CD4-positive, alpha-beta T cell treated with Interleukin-15 for 1 hour (primary cell): ENCODE results near the gene CAMK1D.
"Not testable (repeated sequence)": the region's sequence is repeated elsewhere in the genome, so short reads cannot be mapped to it uniquely, and the experiment has no call there.

Experiments used
- DNase-seq: peaks from one replicate; pipeline ENCODE4 v3.0.0-alpha.2; 2020

Gene CAMK1D

GRCh38 chr10:12807096-12807755, 457.9 kb downstream of the CAMK1D start:
- DNase-seq = no peak

- DNase-seq = no peak
Observed at GRCh38 chr10:12808014-12808613, 458.8 kb downstream of the CAMK1D start.

GRCh38 chr10:12810046-12810445, 460.7 kb downstream of the CAMK1D start:
- not testable (repeated sequence) for DNase-seq

GRCh38 chr10:12811826-12812225, 462.5 kb downstream of the CAMK1D start:
- DNase-seq = no peak

DNA sequence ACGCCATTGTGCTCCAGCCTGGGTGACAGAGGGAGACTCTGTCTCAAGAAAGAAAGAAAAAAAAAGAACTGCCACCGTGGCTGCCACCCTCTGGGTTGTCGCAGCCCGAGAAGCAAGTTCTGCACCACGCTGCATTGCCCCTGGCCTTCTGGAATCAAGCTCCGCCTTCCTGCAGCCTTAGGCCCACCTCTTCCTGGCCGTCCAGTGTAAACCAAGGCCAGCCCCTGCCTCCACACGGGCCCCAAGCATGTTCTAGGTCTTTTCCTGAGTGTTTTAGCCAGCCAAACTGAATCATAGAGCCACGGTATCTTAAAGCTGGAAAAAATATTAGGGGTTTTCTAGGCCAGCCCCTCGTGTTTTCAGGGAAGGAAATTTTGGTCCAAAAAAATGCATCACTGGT, 463.2 kb downstream of the CAMK1D start:
- DNase-seq = no peak

DNA sequence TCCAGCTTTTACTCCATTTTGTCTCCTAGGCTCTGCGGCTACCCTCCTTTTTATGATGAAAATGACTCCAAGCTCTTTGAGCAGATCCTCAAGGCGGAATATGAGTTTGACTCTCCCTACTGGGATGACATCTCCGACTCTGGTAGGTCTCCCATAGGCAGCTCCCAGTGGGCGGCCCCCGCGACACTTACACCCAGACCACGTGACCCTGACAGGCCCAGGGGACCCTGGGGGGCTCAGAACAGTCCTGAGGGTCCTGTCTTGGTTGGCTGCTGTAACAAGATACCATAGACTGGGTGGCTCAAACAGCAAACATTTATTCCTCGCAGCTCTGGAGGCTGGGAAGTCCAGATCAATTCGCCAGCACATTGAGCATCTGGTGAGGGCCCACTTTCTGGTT, 464.8 kb downstream of the CAMK1D start:
- no peak for DNase-seq

DNA sequence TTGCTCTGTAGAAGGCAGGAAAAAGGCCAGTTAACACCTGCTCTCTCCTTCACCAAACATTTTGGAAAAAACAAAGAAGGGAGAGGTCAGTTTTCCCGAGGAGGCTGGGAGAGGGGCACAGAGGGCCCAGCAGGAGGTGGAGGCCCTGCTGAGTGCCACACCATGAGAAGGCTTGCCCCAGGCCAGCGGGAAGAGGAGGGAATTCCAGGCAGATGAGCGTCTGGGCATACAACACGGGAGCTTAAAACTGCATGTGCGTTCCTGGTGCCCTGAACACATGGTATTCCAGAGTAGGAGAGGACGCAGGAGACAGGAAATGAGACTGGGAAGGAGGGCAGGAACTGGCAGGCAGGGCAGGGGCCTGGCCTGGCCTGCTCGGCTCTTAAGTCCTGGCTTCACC, 469.7 kb downstream of the CAMK1D start:
- no peak for DNase-seq

DNA sequence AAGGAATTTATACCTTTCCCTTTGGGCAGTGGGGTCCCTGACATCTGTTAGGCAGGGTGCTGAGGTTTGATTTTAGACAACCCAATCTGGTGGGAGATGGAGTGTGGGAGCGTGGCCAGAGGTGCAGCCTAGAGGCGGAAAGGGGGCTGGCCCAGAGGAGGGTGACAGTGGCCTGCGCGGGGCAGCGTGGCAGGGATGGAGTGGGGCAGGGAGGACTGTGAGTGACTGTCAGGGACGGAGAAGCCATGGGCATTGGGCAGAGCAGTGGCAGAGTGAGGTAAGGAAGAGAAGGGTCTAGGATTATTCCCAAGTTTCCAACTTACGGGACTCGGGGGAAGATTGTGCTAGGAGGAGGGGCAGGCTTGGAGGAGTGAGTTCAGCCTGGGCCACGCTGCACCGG, 470.3 kb downstream of the CAMK1D start:
- no peak for DNase-seq

DNA sequence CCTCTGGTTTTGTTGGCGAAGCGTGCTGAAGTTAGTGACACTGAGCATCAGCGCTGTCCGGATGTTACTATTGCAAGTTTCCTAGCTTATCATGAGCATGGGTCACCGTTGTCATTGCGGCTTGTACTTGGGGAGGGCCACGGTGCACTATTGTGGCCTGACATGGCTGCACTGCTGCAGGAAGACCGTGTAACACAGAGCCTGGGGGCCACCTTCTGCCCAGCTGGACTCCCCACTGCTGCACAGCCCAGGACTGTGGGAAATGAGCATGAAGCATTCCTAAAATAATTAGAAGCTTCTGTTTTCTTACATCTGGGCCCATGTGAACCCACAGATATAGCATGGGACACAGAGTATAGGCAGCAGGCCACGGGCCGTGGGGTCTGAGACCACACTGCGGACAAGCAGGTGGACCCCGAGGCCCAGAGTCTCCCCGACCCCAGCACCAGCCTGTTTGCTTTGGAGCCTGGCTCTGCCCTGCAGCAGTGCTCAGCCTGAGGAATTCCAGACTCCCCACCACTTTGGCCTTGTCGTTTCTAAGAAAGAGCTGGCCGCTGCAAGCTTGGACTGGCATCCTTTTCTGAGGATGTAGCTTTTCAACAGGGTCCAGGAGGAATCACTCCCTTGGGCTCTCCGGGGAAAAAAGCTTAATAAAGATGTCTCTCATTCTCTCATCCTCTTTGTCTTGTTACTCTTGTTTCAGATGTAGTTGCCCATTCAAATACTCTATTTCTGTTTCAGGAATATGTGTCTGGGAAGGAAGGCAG, 473.0 kb downstream of the CAMK1D start:
- no peak for DNase-seq

DNA sequence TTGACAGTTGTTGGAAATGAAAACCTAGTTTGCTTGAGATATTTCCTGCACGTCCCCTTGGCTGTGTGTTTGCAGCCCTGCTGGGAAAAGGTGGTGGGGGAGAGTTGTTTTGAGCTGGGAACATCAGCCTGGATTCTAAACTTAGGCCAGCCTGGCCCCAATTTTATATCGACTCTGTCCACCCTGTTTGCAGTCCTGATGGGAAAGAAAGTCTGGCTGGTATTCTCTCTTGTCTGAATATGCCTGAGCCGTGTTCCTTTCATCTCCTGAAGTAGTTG, 473.5 kb downstream of the CAMK1D start:
- DNase-seq = no peak

DNA sequence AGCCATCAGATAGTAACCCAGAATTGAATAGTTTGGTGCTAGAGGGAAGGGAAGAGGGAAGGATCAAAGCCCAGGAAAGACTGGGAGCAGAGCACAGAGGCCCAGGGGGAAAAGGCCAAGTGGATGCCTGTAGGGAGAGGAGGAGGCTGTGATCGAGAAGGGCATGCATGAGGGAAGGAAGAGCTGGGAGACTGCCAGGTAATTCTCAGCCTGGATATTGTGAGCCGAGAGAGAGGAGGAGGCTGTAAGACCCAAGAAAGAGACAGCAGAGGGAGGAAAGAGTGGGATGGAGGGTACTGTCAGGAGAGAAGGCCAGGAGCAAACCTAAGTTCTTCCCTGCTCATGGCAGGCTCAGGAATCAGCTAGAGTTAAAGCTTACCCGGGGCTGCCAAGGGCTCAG, 474.0 kb downstream of the CAMK1D start:
- no peak for DNase-seq

DNA sequence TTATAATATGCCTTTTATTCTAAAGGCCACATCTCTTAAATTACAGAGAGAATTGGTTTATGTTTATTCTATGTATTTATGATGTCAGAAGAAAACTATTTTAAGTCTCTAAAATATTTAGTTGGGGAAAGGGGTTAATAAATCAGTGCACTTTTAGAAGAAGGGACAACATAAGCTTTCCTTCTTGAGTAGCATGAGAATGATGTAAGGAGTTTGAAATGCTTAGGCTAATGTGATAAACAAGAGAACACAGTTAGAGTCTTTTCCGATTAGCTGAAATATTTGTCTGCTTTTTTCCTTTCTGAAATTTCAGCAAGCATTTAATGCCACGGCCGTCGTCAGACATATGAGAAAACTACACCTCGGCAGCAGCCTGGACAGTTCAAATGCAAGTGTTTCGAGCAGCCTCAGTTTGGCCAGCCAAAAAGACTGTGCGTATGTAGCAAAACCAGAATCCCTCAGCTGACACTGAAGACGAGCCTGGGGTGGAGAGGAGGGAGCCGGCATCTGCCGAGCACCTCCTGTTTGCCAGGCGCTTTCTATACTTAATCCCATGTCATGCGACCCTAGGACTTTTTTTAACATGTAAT, 476.0 kb downstream of the CAMK1D start:
- no peak for DNase-seq

DNA sequence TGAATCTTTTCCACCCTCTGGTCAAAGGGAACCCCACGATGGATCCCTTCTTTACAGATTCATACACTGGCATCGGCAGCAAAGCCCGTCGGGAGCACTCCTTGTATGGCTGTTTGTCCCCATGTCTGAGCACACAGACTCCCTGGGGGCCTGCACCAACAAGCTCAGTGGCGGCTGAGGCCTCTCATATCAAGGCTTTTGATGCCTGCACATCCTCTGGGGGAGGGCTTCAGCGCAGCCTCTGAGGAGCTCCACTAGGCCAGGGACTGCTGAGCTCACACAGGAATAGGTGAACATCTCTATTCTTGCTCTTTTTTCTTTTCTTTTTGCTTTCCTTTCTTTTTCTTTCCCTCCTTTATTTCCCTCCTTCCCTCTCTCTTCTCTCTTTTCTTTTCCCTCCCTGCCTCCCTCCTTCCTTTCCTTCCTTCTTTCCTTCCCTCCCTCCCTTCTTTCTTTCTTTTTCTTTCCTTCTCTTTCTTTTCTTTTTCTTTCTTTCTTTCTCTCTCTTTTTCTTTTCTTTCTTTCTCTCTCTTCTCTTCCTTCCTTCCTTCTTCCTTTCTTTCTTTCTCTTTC, 477.5 kb downstream of the CAMK1D start:
- no peak for DNase-seq

DNA sequence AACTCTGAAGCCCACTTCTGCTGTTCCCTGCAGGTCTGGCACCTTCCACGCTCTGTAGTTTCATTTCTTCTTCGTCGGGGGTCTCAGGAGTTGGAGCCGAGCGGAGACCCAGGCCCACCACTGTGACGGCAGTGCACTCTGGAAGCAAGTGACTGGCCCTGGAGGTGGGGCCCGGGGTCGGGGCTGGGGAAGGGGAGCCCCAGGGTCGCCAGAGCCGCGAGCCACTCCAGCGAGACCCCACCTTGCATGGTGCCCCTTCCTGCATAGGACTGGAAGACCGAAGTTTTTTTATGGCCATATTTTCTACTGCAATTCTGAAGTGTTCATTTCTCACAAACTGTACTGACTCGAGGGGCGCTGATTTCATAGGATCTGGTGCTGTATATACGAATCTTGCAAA, 479.4 kb downstream of the CAMK1D start:
- DNase-seq = no peak

- no peak for DNase-seq
Observed at GRCh38 chr10:12829831-12830390, 480.6 kb downstream of the CAMK1D start.

- DNase-seq = no peak
Observed at GRCh38 chr10:12832096-12832495, 482.7 kb downstream of the CAMK1D start.

- no peak for DNase-seq
Observed at GRCh38 chr10:12833451-12833850, 484.1 kb downstream of the CAMK1D start.

DNA sequence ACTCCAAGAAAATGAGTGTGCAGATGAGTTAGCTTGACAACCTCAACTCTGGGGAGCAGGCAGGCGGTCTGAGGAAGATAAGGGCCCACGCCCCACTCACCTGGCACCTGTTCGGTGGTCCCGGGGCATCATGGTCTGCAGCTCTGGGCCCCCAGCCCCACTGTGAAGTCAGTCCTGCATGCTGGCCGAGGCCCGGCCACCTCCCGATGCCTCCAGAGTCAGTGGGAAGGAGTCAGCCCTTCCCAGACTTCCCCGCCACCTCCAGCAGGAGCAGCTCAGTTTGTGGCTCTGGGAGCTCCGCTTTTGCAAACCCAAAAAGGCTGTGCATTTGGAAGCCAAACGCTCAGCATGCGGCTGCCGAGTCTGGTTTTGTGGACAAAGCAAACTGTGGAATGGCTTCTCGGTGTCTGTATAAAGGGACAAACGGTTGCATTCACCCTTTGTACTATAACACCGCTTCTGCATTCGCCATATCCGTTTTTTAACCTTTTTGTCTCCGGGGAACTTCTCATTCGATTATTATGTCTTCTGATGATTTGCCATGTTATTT, 484.8 kb downstream of the CAMK1D start:
- DNase-seq = no peak

GRCh38 chr10:12834721-12835120, 485.4 kb downstream of the CAMK1D start:
- DNase-seq = no peak

DNA sequence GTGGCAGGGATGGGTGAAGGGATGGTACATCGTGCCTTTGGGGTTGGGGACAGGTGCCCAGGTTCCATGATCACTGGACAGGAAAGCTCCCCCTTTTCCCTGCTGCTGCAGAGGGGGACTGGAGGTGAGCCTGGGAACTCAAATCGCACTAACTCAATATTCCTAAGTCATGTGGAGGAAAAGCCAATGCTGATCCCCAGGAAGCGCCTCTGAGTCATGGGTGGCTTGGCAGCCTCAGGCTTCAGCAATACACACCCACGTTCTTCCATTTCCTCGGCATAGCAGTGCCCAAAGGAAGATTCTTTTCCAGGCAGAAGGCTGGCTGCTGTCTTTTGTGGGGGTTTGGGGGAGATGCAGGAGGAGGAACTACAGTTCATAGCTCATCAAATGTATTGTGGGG, 486.4 kb downstream of the CAMK1D start:
- DNase-seq = no peak

GRCh38 chr10:12838366-12838765, 489.0 kb downstream of the CAMK1D start:
- DNase-seq = no peak

- DNase-seq = no peak
Observed at GRCh38 chr10:12838995-12839927, 489.9 kb downstream of the CAMK1D start.
